WTC11 (cell line): ENCODE measurements around the gene XDH. TPM values are rescaled to one million over a fixed set of nuclear protein-coding genes. Genes with fewer than 3 reads are reported as not detected.
A peak's percentile ranks its signal among the peaks of the same experiment; 100 is the strongest.

Experiments
- ATAC-seq: fragments of 200-7000 bp; cut with Tn5 transposase; 2 replicates; pipeline ENCODE4 v1.10.0; 2021; ENCODE audit warnings: mild to moderate bottlenecking, moderate library complexity
- CTCF ChIA-PET: fragments of 300-600 bp; sonication (Branson Sonifier 250); formaldehyde crosslinking; loops from one replicate; lab custom pipeline; 2021; ENCODE audit warnings: antibody characterized with exemption; lab: Charles Lee
- POLR2A ChIA-PET: fragments of 350-600 bp; sonication (Branson Sonifier 250); formaldehyde crosslinking; loops from one replicate; lab custom pipeline; 2021; ENCODE audit warnings: antibody characterized with exemption; lab: Charles Lee
- DNase-seq: peaks from one replicate; pipeline ENCODE4 v3.0.0; 2021; ENCODE audit warnings: low spot score
- H3K27ac Mint-ChIP-seq: 2 replicates; pipeline ENCODE4 v1.8.0; 2021; ENCODE audit warnings: mixed read lengths
- H3K27me3 Mint-ChIP-seq: 2 replicates; pipeline ENCODE4 v1.8.0; 2021; ENCODE audit warnings: low read depth, mild to moderate bottlenecking, moderate library complexity, mixed read lengths
- H3K36me3 Mint-ChIP-seq: 2 replicates; pipeline ENCODE4 v1.8.0; 2021; ENCODE audit warnings: mixed read lengths
- H3K4me1 Mint-ChIP-seq: 2 replicates; pipeline ENCODE4 v1.8.0; 2022; ENCODE audit warnings: mixed read lengths
- H3K4me3 Mint-ChIP-seq: 2 replicates; pipeline ENCODE4 v1.8.0; 2021; ENCODE audit warnings: mild to moderate bottlenecking, moderate library complexity, mixed read lengths
- H3K9me3 Mint-ChIP-seq: 2 replicates; pipeline ENCODE4 v1.8.0; 2021; ENCODE audit warnings: mixed read lengths
- AR ChIP-seq: fragments of 250-450 bp; sonication (Bioruptor Pico); IDR thresholded peaks from 2 replicates; pipeline ENCODE4 v1.9.0; 2021; ENCODE audit warnings: mild to moderate bottlenecking
- ATF1 ChIP-seq: sonication (generic); formaldehyde crosslinking; IDR thresholded peaks from 2 replicates; pipeline ENCODE4 v1.8.1; 2023; ENCODE audit warnings: mild to moderate bottlenecking, moderate library complexity, missing genetic modification reagents
- GTF2I ChIP-seq: fragments of 250-450 bp; sonication (Bioruptor Pico); conservative IDR thresholded peaks from 2 replicates; pipeline ENCODE4 v1.4.0; 2021; ENCODE audit warnings: mild to moderate bottlenecking
- NR1H2 ChIP-seq: sonication (generic); formaldehyde crosslinking; IDR thresholded peaks from 2 replicates; pipeline ENCODE4 v1.9.0; 2021; ENCODE audit warnings: mild to moderate bottlenecking, moderate library complexity, missing genetic modification reagents
- NR3C1 ChIP-seq: sonication (generic); formaldehyde crosslinking; conservative IDR thresholded peaks from 2 replicates; pipeline ENCODE4 v1.8.1; 2023; ENCODE audit warnings: low read depth, mild to moderate bottlenecking, missing genetic modification reagents
- OVOL2 ChIP-seq: fragments of 250-450 bp; sonication (Bioruptor Pico); IDR thresholded peaks from 2 replicates; pipeline ENCODE4 v1.9.0; 2021; ENCODE audit warnings: mild to moderate bottlenecking, borderline replicate concordance
- PRDM15 ChIP-seq: sonication (generic); formaldehyde crosslinking; IDR thresholded peaks from 2 replicates; pipeline ENCODE4 v1.8.0; 2022; ENCODE audit warnings: missing genetic modification reagents
- SOX15 ChIP-seq: fragments of 250-450 bp; sonication (Bioruptor Pico); IDR thresholded peaks from 2 replicates; pipeline ENCODE4 v1.9.0; 2021; ENCODE audit warnings: mild to moderate bottlenecking
- ZBTB21 ChIP-seq: sonication (generic); formaldehyde crosslinking; IDR thresholded peaks from 2 replicates; pipeline ENCODE4 v1.8.1; 2023; ENCODE audit warnings: mild to moderate bottlenecking, missing genetic modification reagents, borderline replicate concordance
- ZNF317 ChIP-seq: sonication (generic); formaldehyde crosslinking; IDR thresholded peaks from 2 replicates; pipeline ENCODE4 v1.8.1; 2023; ENCODE audit warnings: low read depth, mild to moderate bottlenecking, moderate library complexity, missing genetic modification reagents, borderline replicate concordance
- ZSCAN18 ChIP-seq: fragments of 250-450 bp; sonication (Bioruptor Pico); IDR thresholded peaks from 2 replicates; pipeline ENCODE4 v2.1.2; 2022; ENCODE audit warnings: mild to moderate bottlenecking, moderate library complexity
- total RNA-seq: library from RNA; stranded (reverse); gene quantifications from 3 replicates; pipeline ENCODE4 v1.2.3, GENCODE V29; 2021
- TF ChIP-seq, protein P1 (sequence below): sonication (generic); formaldehyde crosslinking; IDR thresholded peaks from 2 replicates; pipeline ENCODE4 v1.8.1; 2022; ENCODE audit warnings: mild to moderate bottlenecking, moderate library complexity, missing genetic modification reagents
- TF ChIP-seq, protein P2 (sequence below): sonication (generic); formaldehyde crosslinking; IDR thresholded peaks from 2 replicates; pipeline ENCODE4 v1.8.0; 2023; ENCODE audit warnings: missing genetic modification reagents
- TF ChIP-seq, protein P3 (sequence below): sonication (generic); formaldehyde crosslinking; IDR thresholded peaks from 2 replicates; pipeline ENCODE4 v1.8.0; 2023; ENCODE audit warnings: mild to moderate bottlenecking, missing genetic modification reagents
- TF ChIP-seq, protein P4 (sequence below): sonication (generic); formaldehyde crosslinking; IDR thresholded peaks from 2 replicates; pipeline ENCODE4 v1.8.0; 2022; ENCODE audit warnings: mild to moderate bottlenecking, missing genetic modification reagents

The XDH gene
- total RNA-seq, 1 experiment from 2014 or later = 3.0 TPM

DNA sequence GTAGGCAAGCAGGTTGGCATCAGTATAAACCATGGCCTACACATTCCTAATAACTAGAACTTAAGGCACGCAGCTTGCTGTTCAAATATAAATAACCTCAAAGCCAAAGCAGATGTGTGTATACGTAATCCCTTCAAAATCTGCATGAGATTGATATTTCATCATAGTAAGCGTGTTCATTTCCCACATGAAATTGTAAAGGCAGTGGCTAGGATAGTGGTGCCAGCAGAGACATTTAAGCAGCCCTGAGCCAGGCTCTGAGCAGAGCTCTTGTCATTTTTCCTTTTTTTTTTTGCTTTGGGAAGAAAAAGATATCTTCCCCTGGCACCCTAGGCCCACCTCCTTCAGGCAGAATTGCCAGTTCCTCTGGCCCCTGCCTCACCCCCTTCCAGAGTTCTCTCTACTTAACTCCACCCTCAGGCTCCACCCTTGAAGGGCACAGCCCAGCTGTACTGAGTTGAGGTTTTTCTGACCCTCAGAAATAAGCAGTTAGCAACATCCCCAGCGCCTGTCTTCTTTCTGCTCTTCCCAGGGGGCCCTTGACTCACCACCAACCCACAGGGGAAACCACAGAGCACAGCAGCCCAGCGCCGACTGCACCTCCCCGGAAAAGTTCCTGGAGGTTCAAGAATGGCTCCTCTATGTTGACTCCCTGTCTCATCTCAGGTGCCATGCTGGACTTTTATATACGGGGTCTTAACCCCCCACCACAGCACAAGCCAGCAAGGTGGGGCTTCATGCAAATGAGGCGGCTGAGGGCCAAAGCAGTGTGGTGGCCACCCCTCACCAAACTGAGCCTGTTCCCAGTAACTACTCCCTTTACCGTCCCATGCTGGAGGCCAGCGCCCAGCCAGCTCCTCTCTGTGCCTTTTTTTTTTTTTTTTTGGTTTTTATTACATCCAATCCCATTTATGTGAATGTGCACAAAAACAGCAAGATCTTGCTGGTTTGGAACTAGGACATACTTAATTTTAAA lies 95.9 kb downstream of the XDH start (continued):
- TF ChIP-seq PRDM15 (CRISPR knock-in tag) (no peak), SOX15 (CRISPR knock-in tag) (no peak), ATF1 (no peak), ZNF317 (no peak), OVOL2 (CRISPR knock-in tag) (no peak), GTF2I (CRISPR knock-in tag) (no peak)
- TF ChIP-seq, protein P1, sequence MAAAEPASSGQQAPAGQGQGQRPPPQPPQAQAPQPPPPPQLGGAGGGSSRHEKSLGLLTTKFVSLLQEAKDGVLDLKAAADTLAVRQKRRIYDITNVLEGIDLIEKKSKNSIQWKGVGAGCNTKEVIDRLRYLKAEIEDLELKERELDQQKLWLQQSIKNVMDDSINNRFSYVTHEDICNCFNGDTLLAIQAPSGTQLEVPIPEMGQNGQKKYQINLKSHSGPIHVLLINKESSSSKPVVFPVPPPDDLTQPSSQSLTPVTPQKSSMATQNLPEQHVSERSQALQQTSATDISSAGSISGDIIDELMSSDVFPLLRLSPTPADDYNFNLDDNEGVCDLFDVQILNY (CRISPR knock-in tag) = no peak
- TF ChIP-seq, protein P2, sequence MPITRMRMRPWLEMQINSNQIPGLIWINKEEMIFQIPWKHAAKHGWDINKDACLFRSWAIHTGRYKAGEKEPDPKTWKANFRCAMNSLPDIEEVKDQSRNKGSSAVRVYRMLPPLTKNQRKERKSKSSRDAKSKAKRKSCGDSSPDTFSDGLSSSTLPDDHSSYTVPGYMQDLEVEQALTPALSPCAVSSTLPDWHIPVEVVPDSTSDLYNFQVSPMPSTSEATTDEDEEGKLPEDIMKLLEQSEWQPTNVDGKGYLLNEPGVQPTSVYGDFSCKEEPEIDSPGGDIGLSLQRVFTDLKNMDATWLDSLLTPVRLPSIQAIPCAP (CRISPR knock-in tag) = no peak
- TF ChIP-seq, protein P3, sequence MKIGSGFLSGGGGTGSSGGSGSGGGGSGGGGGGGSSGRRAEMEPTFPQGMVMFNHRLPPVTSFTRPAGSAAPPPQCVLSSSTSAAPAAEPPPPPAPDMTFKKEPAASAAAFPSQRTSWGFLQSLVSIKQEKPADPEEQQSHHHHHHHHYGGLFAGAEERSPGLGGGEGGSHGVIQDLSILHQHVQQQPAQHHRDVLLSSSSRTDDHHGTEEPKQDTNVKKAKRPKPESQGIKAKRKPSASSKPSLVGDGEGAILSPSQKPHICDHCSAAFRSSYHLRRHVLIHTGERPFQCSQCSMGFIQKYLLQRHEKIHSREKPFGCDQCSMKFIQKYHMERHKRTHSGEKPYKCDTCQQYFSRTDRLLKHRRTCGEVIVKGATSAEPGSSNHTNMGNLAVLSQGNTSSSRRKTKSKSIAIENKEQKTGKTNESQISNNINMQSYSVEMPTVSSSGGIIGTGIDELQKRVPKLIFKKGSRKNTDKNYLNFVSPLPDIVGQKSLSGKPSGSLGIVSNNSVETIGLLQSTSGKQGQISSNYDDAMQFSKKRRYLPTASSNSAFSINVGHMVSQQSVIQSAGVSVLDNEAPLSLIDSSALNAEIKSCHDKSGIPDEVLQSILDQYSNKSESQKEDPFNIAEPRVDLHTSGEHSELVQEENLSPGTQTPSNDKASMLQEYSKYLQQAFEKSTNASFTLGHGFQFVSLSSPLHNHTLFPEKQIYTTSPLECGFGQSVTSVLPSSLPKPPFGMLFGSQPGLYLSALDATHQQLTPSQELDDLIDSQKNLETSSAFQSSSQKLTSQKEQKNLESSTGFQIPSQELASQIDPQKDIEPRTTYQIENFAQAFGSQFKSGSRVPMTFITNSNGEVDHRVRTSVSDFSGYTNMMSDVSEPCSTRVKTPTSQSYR = no peak
- TF ChIP-seq, protein P4, sequence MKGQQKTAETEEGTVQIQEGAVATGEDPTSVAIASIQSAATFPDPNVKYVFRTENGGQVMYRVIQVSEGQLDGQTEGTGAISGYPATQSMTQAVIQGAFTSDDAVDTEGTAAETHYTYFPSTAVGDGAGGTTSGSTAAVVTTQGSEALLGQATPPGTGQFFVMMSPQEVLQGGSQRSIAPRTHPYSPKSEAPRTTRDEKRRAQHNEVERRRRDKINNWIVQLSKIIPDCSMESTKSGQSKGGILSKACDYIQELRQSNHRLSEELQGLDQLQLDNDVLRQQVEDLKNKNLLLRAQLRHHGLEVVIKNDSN (CRISPR knock-in tag) = no peak
- TF ChIP-seq, all 79 proteins: peak for 0

DNA sequence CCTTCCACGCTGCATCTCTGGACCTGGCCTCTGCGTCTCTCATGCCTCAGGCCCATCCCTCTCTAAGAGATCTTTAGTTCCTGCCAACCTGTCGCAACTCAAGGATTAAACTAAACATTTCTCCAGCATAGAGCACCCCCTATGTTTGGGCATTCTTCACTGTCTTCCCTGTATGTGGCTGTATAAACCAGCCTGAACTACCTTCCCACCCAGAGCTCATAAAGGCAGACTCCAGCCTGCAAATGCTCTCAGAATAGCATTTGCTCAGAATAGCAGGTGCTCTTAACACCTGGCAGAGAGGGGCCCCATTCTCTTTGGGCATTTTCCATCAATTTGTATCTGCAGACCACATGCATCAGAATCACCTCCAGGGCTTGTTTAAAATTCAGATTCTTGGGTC lies 97.1 kb downstream of the XDH start:
- ATAC-seq = peak; percentile 60
- no peaks in the 10 kb centered on the region for H3K9me3 Mint-ChIP-seq
- CTCF ChIA-PET = interaction anchor here (1.4 to 1.5 kb wide), 2 partner anchors 16 to 84 kb away, joined by 3 to 4 read pairs; partner anchors contain the start of gene EHD3

DNA sequence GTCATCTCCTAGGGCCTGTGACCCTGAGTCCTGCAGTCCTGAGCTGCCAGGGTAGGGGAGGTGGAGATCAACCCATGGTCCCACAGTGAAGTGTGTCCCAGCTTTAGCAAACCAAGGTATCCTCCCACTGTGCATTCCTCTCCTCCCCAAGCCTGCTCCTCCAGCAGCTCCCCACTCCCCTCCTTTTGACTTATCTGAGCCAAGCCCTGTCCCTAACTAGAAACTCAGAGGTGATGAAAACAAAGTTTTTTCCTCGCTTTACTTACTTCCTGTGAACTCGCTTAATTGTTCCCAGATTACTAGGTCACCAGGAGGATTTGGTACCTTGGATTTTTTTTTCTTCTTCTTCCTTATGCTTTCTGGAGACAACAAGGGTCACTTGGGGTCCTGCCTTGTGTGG lies 99.8 kb downstream of the XDH start:
- no peak for ATAC-seq
- POLR2A ChIA-PET = no interaction called here
- no peak for TF ChIP-seq ZBTB21 (CRISPR knock-in tag)
- TF ChIP-seq NR3C1 = no peak
- no peak for TF ChIP-seq ZNF317
- TF ChIP-seq ZSCAN18 (CRISPR knock-in tag) = no peak
- TF ChIP-seq AR (CRISPR knock-in tag) = no peak
- TF ChIP-seq, all 79 proteins: peak for 0
- Mint-ChIP-seq H3K27ac (no peak overlapping the region), H3K4me1 (peaks cover 15% of the 10 kb centered on the region), H3K36me3 (peaks cover 18% of the 10 kb centered on the region), H3K4me3 (no peak overlapping the region), H3K27me3 (no peaks in the 10 kb centered on the region), H3K9me3 (peaks cover 15% of the 10 kb centered on the region)
- DNase-seq = no peak
- CTCF ChIA-PET = no interaction called here

More for the DNA sequence above, 97.1 kb downstream of the XDH start:
- DNase-seq = no peak
- POLR2A ChIA-PET = no interaction called here
- H3K4me3 Mint-ChIP-seq = no peak overlapping the region
- H3K4me1 Mint-ChIP-seq = peaks cover 11% of the 10 kb centered on the region
- H3K27ac Mint-ChIP-seq = no peak overlapping the region
- H3K27me3 Mint-ChIP-seq = no peaks in the 10 kb centered on the region
- H3K36me3 Mint-ChIP-seq = no peaks in the 10 kb centered on the region
- TF ChIP-seq NR1H2 (CRISPR knock-in tag) = no peak
